Neutrophil (primary cell): ENCODE data around the gene FAM171A2.

Experiments
- H3K27ac ChIP-seq: fragments of 200-600 bp; sonication (generic); 2 replicates; pipeline ENCODE4 v1.5.1; 2016; ENCODE audit warnings: mild to moderate bottlenecking, moderate library complexity
- H3K27me3 ChIP-seq: fragments of 200-600 bp; sonication (generic); 2 replicates; pipeline ENCODE4 v1.6.0; 2016; ENCODE audit warnings: mild to moderate bottlenecking
- H3K36me3 ChIP-seq: fragments of 200-600 bp; sonication (generic); 2 replicates; pipeline ENCODE4 v1.5.1; 2017
- H3K4me1 ChIP-seq, 2 experiments: fragments of 200-600 bp in 1 of 2; sonication (generic) in 1 of 2; 1 replicate in 1 of 2; 2 replicates in 1 of 2; pipeline versions ENCODE4 v1.5.1 to v1.6.1; 2013 to 2016; ENCODE audit warnings: low read depth in 1 of 2, low read length in 1 of 2, mild to moderate bottlenecking in 1 of 2, moderate library complexity in 1 of 2; ENCODE audit not compliant: control insufficient read depth in 1 of 2, insufficient read depth in 1 of 2
- H3K4me3 ChIP-seq, 2 experiments: fragments of 200-600 bp in 1 of 2; sonication (generic) in 1 of 2; 1 replicate in 1 of 2; 2 replicates in 1 of 2; pipeline ENCODE4 v1.5.1; 2013 to 2016; ENCODE audit warnings: low read depth in 1 of 2, low read length in 1 of 2, mild to moderate bottlenecking in 1 of 2, moderate library complexity in 1 of 2
- H3K9me3 ChIP-seq: fragments of 200-600 bp; sonication (generic); 2 replicates; pipeline ENCODE4 v1.5.1; 2016
- TF ChIP-seq, protein P1 (sequence below): fragments of 200-600 bp; sonication (generic); IDR thresholded peaks from 2 replicates; pipeline ENCODE4 v1.5.1; 2016; ENCODE audit warnings: antibody characterized with exemption

FAM171A2 gene

DNA sequence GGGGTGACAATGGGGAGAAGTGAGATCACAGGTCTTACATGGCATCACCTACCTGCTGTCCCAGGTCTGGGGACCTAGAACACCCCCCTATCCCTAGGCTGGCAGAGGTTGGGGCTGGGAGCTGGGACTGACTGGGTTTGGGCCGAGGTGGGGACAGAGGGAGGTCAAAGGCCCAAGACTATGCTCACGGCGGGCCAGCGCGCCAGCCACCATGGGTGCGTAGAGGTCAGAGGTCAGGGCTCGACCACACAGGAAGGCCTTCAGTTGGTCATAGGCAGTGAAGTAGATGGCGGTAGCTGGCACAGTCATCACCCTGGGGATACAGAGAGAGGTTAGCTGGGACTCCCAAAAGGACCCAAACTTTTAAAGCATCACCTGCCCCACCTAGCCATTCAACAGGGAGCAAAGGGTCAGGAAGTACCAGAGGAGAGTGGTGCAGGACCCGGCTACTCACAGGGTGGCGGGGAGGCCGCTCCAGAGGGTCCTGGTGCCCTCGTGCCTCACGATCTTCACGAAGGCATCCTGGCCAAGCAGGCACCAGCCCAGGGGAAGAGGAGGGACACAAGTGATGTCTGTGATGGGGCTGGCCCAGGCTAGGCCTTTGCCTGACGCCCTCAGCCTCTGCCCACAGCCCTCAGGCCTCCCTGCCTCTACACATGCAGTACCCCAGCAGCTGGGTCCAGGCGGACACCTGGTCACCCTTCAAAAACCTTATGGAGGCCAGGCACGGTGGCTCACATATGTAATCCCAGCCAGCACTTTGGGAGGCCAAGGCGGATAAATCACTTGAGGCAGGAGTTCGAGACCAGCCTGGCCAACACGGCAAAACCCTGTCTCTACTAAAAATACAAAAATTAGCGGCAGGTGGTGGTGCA, 42.2 kb downstream of the FAM171A2 start:
- H3K9me3 ChIP-seq, result no peaks in the 10 kb centered on the region
- peaks cover 21% of the 10 kb centered on the region for H3K36me3 ChIP-seq
- no peak overlapping the region for H3K4me3 ChIP-seq
- TF ChIP-seq, protein P1, sequence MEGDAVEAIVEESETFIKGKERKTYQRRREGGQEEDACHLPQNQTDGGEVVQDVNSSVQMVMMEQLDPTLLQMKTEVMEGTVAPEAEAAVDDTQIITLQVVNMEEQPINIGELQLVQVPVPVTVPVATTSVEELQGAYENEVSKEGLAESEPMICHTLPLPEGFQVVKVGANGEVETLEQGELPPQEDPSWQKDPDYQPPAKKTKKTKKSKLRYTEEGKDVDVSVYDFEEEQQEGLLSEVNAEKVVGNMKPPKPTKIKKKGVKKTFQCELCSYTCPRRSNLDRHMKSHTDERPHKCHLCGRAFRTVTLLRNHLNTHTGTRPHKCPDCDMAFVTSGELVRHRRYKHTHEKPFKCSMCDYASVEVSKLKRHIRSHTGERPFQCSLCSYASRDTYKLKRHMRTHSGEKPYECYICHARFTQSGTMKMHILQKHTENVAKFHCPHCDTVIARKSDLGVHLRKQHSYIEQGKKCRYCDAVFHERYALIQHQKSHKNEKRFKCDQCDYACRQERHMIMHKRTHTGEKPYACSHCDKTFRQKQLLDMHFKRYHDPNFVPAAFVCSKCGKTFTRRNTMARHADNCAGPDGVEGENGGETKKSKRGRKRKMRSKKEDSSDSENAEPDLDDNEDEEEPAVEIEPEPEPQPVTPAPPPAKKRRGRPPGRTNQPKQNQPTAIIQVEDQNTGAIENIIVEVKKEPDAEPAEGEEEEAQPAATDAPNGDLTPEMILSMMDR, result no peak
- peaks cover 26% of the 10 kb centered on the region in 2 experiments for H3K4me1 ChIP-seq
- H3K27ac ChIP-seq, result no peak overlapping the region
- peaks cover 24% of the 10 kb centered on the region for H3K27me3 ChIP-seq

DNA sequence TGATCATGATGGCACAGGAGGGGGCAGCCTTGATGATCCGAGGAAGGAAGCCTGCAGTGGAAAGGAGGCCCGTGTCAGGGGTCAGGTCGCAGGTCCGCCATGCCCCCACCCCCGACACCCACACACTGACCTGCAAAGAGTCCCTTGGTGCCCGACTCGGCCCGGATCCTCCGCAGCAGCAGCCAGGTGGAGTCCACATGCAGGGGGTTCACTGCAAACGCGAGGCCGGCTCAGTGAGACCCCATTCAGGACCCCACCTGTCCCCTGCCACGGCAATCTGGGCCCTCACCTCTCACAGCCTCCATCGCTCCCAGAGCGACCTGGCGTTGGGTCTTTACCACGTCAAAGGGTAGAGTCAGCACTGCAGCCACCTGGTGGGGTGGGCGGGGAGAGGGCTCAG, 43.6 kb downstream of the FAM171A2 start:
- Histone ChIP-seq H3K9me3 (no peaks in the 10 kb centered on the region), H3K4me1 (peaks cover 12 to 16% of the 10 kb centered on the region in 2 experiments), H3K27ac (no peak overlapping the region), H3K27me3 (peaks cover 38% of the 10 kb centered on the region), H3K36me3 (peaks cover 21% of the 10 kb centered on the region), H3K4me3 (no peak overlapping the region)
- TF ChIP-seq, protein P1, result no peak

DNA sequence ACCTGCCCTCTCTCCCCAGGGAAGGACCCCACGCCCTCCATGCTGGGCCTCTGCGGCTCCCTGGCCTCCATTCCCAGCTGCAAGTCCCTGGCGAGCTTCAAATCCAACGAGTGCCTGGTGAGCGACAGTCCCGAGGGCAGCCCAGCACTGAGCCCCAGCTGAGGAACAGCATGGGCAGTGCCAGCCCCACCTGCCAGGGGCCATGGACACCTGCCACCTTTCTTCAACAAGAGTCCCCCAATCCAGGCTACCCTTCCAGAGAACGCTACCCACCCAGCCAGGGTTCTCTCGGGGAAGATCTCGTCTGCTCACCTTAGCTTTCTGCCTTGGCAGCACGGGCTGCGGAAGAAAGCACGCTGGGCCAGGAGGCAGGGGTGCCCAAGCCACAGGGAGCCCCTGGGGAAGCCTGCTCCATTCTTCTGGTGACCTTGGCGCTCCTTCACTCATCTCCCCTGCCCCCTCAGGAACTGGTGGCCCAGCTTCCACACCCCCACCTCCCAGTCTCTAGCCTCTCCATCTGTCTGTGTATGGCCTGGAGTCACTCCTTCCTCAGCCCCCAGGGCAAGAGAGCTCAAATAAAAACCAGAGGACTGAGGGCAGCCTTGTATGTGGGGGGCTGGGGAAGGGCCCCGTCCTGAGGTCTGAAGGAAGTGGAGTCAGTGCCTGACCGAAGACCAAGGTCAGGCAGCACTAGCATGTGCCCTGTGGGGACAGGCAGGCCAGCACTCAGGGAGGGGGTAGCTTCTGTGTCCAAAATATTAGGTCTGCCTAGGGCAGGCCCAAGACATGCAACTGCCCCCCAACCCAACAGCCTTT, 45.4 kb downstream of the FAM171A2 start:
- no peaks in the 10 kb centered on the region for H3K9me3 ChIP-seq
- H3K4me3 ChIP-seq, result no peak overlapping the region
- peaks cover 0 to 9% of the 10 kb centered on the region in 2 experiments for H3K4me1 ChIP-seq
- H3K27me3 ChIP-seq, result peaks cover 56% of the 10 kb centered on the region
- H3K27ac ChIP-seq, result no peak overlapping the region
- peaks cover 21% of the 10 kb centered on the region for H3K36me3 ChIP-seq
- TF ChIP-seq, protein P1, result no peak

DNA sequence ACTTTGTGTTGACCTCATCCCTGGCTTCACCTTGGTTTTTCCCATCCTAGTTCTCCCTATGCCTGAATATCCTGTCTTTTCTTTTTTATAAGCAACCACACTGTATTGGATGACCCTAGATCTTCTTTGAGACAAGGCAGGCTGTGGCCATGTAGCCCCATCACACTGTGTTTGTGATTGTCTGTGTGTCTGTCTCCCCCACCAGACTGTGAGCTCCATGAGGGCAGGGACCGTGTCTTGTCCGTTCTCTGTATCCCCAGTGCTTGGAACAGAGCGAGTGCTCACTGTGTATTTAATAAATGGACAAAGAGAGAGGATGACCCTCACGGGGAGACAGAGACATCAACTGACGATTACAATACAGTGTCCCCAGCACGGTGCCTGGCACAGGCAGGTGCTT, 46.1 kb downstream of the FAM171A2 start:
- Histone ChIP-seq H3K4me3 (no peak overlapping the region), H3K27me3 (peaks cover 63% of the 10 kb centered on the region), H3K36me3 (peaks cover 21% of the 10 kb centered on the region), H3K4me1 (peaks cover 0 to 9% of the 10 kb centered on the region in 2 experiments), H3K27ac (no peak overlapping the region), H3K9me3 (no peaks in the 10 kb centered on the region)
- TF ChIP-seq, protein P1, result no peak

DNA sequence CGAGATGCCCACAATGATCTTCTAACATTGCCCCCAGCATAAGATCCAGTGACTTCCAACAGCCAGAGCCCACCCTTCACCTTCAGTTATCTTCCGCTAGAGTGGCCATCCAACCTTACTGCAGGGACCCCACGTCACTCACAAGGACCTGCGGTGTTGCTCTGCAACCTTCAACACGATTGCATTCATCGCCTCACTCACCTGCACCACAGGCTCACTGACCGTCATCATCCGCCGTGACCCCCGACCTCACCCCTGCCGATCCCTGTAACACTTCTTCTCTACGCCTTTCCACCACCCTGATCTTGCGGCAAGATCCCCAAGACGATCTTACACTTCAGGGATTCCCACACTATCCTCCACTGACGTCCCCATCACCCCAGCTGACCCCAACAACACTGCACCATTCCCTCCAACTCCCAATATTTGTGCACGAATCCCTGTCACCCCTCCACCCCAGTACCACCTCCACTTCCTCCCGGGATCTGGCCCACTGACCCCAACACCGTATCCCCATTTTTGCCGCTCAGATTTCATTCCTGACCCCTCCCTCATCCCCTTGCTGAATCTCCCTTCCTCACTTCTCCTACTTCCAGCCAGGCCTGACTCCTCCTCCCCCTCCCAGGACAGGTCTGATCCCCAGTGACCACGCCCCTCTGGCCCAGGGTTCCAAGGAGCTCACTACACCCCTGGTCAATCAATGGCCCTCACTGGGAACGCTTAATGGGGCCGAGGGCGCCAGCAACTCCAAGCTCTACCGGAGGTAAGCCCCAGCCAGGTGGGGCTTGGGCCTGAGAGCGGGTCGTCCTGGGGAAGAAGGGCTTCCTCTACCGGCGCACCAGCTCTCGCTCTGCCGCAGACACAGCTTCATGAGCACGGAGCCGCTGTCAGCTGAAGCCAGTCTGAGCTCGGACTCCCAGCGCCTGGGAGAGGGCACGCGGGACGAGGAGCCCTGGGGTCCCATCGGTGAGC, 47.6 kb downstream of the FAM171A2 start:
- H3K4me1 ChIP-seq, result peaks cover 0 to 9% of the 10 kb centered on the region in 2 experiments
- no peak overlapping the region for H3K4me3 ChIP-seq

More for the DNA sequence above, 47.6 kb downstream of the FAM171A2 start:
- peaks cover 78% of the 10 kb centered on the region for H3K27me3 ChIP-seq
- TF ChIP-seq, protein P1, result no peak
- H3K27ac ChIP-seq, result no peak overlapping the region
- H3K9me3 ChIP-seq, result no peaks in the 10 kb centered on the region
- H3K36me3 ChIP-seq, result peaks cover 17% of the 10 kb centered on the region
